HG02852 (cell line): ENCODE data around the gene NAPSA.
"Not testable (repeated sequence)": the region's sequence is repeated elsewhere in the genome, so short reads cannot be mapped to it uniquely, and the experiment has no call there.

Experiments used
- ATAC-seq: cut with Tn5 transposase; IDR thresholded peaks from one replicate; pipeline ENCODE4 v1.9.1; 2021; ENCODE audit warnings: mild to moderate bottlenecking, moderate library complexity; ENCODE audit not compliant: unreplicated experiment

The NAPSA gene

DNA sequence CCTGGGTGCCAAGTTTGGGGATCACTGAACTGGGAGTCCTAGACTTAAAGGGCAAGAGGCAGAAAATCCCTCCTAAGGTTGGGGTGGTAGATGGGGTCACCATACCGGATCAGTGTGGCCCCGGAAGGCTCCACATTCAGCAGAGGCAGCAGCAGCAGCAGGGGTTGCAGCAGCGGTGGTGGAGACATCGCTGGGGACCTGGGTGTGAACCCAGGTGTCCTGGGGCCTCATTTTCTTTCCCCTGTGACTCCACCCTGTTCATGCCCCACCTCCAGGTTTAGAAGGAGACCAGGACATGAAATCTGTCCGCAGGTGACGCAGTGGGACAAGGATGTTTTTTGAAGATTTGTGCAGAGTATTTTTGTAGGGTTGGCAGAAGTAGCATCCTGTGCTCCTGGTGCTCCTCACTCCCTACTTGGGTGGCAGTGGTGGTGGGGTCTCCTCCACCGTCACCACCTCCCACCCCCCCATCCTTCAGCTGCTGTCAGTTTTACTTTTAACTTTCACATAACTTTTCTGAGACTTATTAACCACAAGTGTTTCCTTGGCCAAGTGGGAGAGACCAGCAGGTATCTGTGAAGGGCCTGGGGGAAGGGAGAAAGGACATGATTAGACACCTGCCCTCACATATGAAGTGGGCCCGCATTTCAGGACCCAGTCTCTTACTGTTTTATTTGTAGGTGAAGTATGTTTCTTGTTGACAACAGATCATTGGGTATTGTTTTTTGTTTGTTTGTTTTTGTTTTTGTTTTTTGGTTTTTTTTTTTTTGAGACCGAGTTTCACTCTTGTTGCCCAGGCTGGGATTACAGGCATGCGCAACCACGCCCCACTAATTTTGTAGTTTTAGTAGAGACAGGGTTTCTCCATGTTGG lies at the start of gene NAPSA:
Gene NAPSA, minus strand, starts transcription at position 206 of the 873 bp plus-strand sequence. Its CDS starts 18 bp downstream, at position 188.
- no peak for ATAC-seq

DNA sequence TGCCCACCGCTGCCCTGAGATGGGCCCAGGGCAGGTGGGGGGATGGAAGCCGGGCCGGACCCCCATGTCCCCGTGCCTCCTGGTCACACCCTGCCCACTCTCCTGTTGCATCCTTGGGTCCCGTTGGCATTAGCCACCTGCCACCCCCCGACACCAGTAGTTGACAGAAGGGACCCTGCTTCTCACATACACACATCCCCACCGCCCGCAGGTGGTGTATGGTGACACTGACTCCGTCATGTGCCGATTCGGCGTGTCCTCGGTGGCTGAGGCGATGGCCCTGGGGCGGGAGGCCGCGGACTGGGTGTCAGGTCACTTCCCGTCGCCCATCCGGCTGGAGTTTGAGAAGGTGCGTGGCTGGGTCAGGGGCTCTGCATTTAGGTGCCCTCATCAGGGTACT lies 48.1 kb upstream of the NAPSA start:
- no peak for ATAC-seq

DNA sequence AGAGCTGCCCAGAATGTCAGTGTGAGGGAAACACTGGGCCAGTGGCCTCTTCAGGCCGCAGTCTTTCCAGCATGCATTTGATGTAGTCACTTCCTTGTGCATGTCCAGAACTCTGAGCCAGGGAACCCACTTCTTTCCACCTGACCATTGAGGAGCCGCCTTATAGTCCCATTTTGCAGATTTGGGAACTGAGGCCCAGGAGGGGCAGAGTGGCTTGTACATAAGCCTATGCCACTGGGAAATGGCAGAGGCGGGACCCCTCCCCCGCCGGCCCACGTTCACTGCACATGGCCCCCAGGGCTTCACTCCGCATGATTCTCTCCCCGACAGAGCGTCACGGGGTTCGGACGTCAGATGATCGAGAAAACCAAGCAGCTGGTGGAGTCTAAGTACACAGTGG lies 47.7 kb upstream of the NAPSA start:
- ATAC-seq: no peak

DNA sequence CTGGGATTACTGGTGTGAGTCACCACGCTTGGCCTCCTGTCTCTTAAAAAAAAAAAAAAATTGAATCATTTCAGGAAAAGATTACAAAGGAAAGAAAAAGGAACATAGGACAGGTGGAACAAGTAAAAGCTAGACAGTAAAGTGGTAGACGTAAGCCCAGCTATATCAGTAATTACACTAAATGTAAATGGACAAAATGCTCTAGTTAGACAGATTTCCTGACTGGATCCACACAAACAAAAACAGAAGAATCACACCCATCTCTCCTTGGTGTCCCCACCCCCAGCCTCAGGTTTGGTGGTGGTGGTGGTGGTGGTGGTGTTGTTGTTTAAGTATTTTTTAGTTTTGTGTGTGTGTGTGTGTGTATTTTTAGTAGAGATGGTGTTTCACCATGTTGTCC lies 47.0 kb upstream of the NAPSA start:
- no peak for ATAC-seq

DNA sequence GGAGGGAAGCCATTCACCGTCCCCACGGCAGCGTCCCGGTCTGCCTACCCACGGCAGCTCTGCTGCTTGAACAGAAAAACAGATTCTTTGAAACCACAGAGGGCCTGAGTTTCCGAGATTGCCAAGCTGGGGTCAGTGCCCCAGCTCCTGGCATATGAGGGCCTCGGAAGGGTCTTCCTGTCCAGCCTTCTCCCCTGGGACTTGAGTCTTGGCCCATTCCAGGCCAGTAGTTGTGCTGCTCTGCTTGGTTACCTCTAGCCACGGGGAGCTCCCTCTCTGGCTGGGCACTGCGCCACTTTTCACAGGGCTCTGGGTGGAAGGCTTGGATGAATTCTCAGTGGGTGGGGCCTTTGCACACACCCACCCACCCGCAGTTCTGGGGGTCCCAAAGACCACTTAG lies 44.7 kb upstream of the NAPSA start:
- ATAC-seq: no peak

DNA sequence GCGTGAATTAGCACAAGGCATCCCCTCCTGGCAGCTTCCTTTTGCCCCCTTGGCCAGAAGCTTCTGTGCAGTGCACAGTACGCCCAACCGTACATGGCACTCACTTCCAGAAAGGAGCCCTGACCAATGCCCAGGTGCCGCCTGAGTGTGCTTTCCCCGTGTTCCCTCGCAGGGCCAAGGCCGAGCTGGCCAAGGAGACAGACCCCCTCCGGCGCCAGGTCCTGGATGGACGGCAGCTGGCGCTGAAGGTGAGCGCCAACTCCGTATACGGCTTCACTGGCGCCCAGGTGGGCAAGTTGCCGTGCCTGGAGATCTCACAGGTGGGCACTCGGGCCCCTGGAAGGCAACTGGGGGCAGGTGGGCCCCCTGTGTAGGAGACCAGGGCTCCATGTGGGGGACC lies 43.9 kb upstream of the NAPSA start:
- ATAC-seq: no peak

DNA sequence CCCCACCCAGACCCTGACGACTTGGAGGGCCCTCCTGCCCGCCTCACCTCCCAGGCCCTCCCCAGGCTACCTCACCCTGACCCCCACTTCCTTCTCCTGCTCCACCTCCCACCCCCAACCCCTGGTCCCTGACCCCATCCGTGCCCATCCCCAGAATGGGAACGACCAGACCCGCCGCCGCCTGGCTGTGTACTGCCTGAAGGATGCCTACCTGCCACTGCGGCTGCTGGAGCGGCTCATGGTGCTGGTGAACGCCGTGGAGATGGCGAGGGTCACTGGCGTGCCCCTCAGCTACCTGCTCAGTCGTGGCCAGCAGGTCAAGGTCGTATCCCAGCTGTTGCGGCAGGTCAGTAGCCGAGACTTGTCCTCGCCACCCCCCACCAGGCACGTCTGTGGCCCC lies 41.4 kb upstream of the NAPSA start:
- ATAC-seq: no peak

DNA sequence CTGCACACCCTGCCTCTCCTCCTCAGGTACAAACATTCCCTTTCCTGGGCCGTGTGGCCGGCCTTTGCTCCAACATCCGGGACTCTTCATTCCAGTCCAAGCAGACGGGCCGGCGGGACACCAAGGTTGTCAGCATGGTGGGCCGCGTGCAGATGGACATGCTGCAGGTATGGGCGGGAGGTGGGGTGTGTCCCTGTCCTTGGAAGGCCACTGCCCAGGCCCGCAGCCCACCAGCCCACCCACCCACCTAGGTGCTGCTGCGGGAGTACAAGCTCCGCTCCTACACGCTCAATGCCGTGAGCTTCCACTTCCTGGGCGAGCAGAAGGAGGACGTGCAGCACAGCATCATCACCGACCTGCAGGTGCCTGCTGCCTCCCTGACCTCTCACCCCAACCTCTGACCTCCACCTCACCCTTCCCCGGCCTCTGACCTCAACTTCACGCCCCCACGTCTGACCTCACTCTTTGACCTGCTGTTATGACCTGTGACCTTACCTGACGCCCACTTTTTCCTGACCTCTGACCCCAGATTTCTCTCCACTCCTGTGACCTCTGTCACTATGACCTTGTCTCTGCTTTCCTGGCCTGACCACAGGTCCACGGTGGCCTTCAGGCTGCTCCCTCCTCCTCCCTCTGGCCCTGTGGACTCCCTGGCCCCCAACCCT lies 40.8 kb upstream of the NAPSA start:
- ATAC-seq: no peak

DNA sequence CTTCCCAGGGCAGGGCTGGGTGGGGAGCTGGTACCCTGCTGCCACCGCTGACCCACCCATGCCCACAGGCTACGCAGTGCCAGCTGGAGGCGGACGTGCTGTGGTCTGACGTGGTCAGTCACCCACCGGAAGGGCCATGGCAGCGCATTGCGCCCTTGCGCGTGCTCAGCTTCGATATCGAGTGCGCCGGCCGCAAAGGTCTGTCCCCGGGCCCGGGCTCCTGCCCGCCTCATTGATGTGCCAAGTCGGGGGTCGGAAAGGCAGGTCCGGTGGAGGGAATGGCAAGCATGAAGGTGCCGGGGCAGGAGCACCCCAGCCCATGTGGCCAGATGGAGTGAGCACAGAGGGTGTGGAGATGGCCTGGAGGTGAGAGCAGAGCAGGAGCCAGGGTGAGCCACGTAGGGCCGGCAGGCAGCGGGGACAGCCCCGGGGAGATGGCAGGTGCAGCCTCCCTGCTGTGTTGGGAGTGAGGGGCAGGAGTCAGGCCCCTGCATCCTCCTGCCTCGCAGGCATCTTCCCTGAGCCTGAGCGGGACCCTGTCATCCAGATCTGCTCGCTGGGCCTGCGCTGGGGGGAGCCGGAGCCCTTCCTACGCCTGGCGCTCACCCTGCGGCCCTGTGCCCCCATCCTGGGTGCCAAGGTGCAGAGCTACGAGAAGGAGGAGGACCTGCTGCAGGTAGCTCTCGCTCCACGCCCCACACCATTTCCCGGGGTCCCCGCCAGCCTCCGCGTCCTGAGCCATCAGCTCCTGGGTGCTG lies 37.3 kb upstream of the NAPSA start:
- no peak for ATAC-seq

DNA sequence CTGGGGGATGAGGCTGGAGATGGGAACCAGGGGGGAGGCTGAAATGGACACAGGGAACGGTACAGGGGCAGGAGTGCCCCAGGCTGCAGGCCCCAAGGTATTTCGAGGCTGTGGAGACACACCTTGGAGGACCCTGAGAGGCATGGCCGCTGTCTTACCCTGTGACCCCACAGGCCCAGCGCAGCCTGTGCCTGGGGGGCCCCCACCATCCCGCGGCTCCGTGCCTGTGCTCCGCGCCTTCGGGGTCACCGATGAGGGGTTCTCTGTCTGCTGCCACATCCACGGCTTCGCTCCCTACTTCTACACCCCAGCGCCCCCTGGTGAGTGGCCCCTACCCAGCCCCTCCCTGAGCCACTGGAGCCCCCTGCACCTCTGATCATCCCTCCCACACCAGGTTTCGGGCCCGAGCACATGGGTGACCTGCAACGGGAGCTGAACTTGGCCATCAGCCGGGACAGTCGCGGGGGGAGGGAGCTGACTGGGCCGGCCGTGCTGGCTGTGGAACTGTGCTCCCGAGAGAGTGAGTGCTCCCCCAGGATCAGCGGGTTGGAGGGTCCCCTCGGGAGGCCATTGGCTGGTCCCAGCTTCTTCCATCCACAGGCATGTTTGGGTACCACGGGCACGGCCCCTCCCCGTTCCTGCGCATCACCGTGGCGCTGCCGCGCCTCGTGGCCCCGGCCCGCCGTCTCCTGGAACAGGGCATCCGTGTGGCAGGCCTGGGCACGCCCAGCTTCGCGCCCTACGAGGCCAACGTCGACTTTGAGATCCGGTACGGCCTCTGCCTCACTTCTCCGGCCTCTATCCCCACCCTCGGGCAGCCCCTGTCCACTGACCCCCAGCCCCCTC lies 36.4 kb upstream of the NAPSA start:
- ATAC-seq: no peak

DNA sequence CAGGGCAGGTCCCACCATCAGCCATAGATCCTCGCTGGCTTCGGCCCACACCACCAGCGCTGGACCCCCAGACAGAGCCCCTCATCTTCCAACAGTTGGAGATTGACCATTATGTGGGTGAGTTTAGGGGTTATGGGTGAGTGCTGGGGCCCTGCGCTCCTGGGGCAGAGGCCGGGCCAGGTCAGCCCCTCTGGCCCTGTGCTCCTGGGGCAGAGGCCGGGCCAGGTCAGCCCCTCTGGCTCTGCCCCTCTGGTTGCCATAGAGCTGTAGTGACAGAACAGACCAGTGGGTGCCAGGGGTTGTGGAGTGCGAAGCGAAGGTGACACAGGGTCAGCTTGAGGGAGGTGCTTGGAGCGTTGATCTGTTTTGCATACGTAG lies 33.9 kb upstream of the NAPSA start:
- no peak for ATAC-seq

DNA sequence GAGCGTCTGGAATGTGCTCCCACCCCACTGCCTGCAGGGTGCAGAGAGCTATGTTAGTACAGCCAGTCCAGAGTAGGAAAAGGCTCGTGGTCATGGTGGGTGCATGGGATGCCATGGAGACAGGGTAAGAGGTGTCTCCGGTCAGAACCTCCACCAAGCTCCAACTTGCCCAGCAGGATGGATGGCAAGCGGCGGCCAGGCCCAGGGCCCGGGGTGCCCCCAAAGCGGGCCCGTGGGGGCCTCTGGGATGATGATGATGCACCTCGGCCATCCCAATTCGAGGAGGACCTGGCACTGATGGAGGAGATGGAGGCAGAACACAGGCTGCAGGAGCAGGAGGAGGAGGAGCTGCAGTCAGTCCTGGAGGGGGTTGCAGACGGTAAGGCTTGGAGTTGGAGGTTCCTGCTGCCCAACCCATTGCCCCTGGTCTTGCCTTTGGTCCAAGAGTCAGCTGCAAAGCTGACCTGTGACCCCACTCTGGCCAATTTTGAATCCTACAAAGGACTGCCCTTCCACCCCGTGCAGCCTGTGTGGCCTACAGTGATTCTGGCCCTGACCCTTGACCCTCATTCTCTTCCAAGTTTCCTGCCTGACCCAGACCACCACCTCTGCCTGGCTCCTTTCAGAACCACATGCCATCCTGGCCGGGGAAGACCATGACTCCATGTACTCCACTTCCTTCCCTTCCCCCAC lies 33.4 kb upstream of the NAPSA start:
- ATAC-seq: no peak

DNA sequence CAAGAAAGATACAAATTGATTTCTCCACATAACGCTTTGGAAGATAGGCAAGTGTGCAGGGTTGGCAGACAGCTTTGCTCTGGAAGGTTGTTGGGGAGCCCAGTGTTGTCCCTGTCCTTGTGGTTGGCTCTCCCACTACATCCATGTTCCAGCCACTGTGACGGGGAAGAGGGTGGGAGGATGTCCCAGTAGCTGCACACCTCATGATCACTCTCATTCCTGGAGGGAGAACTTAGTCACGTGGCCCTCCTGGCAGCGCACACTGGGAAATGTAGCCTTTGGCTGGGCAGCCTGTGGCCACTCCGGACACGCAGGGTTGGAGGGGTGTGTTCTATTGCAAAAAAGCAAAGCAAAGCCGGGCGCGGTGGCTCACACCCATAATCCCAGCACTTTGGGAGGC lies 28.6 kb upstream of the NAPSA start:
- no peak for ATAC-seq

DNA sequence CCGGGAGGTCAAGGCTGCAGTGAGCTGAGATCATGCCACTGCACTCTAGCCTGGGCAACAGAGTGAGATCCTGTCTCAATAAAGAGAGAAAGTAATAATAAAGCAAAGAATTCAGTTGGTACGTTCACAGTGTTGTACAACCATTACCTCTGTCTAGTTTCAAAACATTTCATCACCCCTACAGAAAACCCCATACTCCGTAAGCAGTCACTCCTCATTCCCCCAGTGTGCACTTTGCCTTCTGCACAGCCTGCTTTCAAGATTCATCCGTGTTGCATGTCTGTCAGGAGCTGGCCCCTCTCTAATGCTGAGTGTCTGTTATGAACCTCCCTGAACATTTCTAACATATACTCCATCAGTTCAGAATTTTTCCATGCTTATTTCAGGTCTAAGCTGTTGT lies 28.1 kb upstream of the NAPSA start:
- ATAC-seq: no peak

DNA sequence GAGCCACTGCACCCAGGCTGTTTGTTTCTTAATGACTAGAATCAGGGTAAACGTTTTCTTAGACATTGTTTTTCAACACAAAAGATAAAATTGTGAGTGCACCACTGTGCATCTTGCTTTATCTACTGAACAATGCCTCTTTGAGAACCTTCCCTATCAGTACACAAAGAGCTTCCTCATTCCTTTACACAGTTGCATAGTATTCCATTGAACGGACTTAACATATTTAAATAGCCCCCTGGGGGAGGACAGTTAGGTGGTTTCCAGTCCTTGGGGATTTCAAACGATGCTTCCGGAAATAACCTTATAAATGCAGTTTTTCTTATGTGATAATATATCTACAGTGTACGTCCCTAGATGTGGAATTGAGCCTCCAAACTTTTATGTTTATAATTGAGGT lies 27.3 kb upstream of the NAPSA start:
- no peak for ATAC-seq

DNA sequence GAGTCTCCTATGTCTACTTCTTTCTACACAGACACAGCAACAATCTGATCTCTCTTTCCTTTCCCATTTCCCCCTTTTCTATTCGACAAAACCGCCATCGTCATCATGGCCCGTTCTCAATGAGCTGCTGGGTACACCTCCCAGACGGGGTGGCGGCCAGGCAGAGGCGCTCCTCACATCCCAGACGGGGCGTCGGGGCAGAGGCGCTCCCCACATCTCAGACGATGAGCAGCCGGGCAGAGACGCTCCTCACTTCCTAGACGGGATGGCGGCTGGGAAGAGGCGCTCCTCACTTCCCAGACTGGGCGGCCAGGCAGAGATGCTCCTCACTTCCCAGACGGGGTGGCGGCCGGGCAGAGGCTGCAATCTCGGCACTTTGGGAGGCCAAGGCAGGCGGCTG lies 25.5 kb upstream of the NAPSA start:
- not testable (repeated sequence) for ATAC-seq

DNA sequence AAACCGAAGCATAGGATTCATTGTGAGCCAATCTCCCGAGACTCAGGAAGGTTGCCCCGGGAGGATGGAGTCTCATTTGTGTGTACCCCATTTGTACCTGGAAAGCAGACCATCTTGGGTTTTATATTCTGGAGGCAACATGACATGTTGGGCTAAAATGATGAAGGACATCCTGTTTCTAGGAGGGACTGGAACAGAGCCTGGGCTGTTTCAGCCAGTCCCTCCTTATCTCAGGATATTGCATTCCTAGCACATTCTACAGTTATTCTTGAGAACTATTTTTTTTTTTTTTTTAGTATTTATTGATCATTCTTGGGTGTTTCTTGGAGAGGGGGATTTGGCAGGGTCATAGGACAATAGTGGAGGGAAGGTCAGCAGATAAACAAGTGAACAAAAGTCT lies 24.9 kb upstream of the NAPSA start:
- ATAC-seq: not testable (repeated sequence)

DNA sequence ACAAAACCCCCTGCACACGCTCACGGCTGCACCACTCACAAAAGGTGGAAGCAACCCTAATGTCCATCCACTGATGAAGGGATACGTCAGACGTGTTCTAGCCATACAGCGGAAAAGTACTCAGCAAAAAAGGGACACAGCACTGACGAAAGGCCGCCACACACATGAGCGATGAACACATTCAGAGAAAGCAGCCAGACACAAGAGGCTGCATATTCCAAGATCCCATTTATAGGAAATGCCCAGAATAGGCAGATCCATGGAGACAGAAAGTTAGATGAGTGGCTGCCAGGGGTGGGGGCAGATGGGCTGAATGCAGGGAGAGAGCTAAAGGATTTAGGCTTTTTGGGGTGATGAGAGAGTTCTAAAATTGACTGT lies 22.4 kb upstream of the NAPSA start:
- ATAC-seq: no peak

DNA sequence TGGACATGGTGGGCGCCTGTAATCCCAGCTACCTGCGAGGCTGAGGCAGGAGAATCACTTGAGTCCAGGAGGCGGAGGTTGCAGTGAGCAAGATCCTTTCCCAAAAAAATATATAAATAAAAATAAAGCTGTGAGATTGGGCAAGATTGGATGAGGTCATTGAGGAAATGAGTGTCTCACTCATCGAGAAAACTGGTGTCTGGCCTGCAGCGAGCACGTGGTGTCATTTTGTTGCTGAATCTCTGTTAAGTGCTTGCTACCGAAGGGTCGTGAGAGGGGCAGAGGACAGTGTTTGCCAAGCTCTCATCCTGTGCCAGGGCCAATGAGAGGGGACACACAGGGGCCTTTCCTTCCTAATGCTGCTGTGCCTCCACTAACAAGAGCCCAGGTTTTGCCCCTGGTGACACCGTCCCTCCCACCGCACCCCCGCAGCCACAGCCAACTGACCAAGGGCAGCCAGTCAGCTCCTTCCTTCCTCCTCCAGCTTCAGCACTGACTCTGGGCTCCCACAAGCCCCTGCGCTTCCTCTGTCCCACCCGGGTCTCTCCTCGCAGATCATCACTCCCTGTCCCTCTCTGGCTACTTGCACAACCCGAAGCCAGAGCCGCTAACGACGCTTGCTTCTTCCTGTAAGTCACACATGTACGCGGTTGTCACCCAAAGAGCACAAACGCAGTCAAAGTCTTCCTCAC lies 21.9 kb upstream of the NAPSA start:
- no peak for ATAC-seq
